Panc1 (cell line): Measurements from ENCODE around the gene TUFM. TPM values are rescaled to one million over a fixed set of nuclear protein-coding genes. Genes with fewer than 3 reads are reported as not detected.

Source experiments
- ATAC-seq: fragments of 200-7000 bp; cut with Tn5 transposase; 2 replicates; pipeline ENCODE4 v1.9.1; 2020; ENCODE audit warnings: mild to moderate bottlenecking, moderate library complexity
- BruUV-seq: library from RNA; stranded (reverse); fragments of 400-500 nt; replicated peaks from 2 replicates; lab custom pipeline; 2021; lab: Mats Ljungman, UMichigan
- CTCF ChIA-PET: fragments of 300-600 bp; sonication (Branson Sonifier 250); formaldehyde crosslinking; loops from one replicate; lab custom pipeline; 2022; ENCODE audit warnings: antibody characterized with exemption; lab: Charles Lee
- POLR2A ChIA-PET: fragments of 300-600 bp; sonication (Branson Sonifier 250); formaldehyde crosslinking; loops from one replicate; lab custom pipeline; 2022; ENCODE audit warnings: antibody characterized with exemption; lab: Charles Lee
- DNase-seq: peaks from one replicate; pipeline ENCODE4 v3.0.0-alpha.2; 2010; ENCODE audit warnings: low read depth, low spot score
- H3K27ac ChIP-seq: 2 replicates; pipeline ENCODE4 v1.5.1; 2011; ENCODE audit warnings: mild to moderate bottlenecking, low read length, inconsistent platforms
- H3K27me3 ChIP-seq: fragments of 200-500 bp; sonication (Bioruptor generic); 2 replicates; pipeline ENCODE4 v1.6.0; 2014; ENCODE audit warnings: low read length, inconsistent platforms; ENCODE audit not compliant: control insufficient read depth, insufficient read depth
- H3K36me3 ChIP-seq: fragments of 200-500 bp; sonication (Bioruptor generic); 2 replicates; pipeline ENCODE4 v1.5.1; 2014; ENCODE audit warnings: inconsistent platforms, mild to moderate bottlenecking, low read length, moderate library complexity; ENCODE audit not compliant: control insufficient read depth, insufficient read depth
- H3K4me1 ChIP-seq: 2 replicates; pipeline ENCODE4 v1.5.1; 2011; ENCODE audit warnings: inconsistent platforms, mild to moderate bottlenecking, low read length, moderate library complexity; ENCODE audit not compliant: control insufficient read depth, insufficient read depth
- H3K4me3 ChIP-seq, 2 experiments: 2 replicates each; pipeline ENCODE4 v1.5.1; 2011 to 2012; ENCODE audit warnings: low read depth in 2 of 2, low read length in 2 of 2, mild to moderate bottlenecking in 2 of 2, inconsistent platforms in 1 of 2, moderate library complexity in 1 of 2
- H3K9me3 ChIP-seq: fragments of 200-500 bp; sonication (Bioruptor generic); 2 replicates; pipeline ENCODE4 v1.5.1; 2014; ENCODE audit warnings: low read depth, mild to moderate bottlenecking, inconsistent platforms, low read length, moderate library complexity; ENCODE audit not compliant: control insufficient read depth, insufficient read depth
- CTCF ChIP-seq: fragments of 450-650 bp; IDR thresholded peaks from 2 replicates; pipeline ENCODE4 v1.5.1; 2017; ENCODE audit warnings: mild to moderate bottlenecking
- POLR2AphosphoS5 ChIP-seq: IDR thresholded peaks from 2 replicates; pipeline ENCODE4 v1.6.1; 2012; ENCODE audit warnings: mild to moderate bottlenecking, low read depth, low read length, moderate library complexity
- REST ChIP-seq, 2 experiments: IDR thresholded peaks; 2 replicates each; pipeline ENCODE4 v1.6.1; 2011 to 2012; ENCODE audit warnings: low read depth in 2 of 2, control low read depth in 1 of 2, low read length in 1 of 2, mild to moderate bottlenecking in 1 of 2, moderate library complexity in 1 of 2; ENCODE audit not compliant: insufficient read depth in 1 of 2
- SIN3A ChIP-seq: IDR thresholded peaks from 2 replicates; pipeline ENCODE4 v1.6.1; 2012; ENCODE audit warnings: low read depth, mild to moderate bottlenecking, low read length, moderate library complexity, borderline replicate concordance; ENCODE audit not compliant: insufficient read depth
- TCF7L2 ChIP-seq: IDR thresholded peaks from 2 replicates; pipeline ENCODE4 v1.6.1; 2011; ENCODE audit warnings: mild to moderate bottlenecking, low read depth, low read length, inconsistent platforms
- in situ Hi-C: cut with HindIII; loops from 2 replicates; pipeline ENCODE4 v1.10.0; 2016; ENCODE audit warnings: low sequenced_read_pairs, low pct_unique_long_range_greater_than_20kb
- intact Hi-C: fragments of 100-400 bp; cut with micrococcal nuclease; formaldehyde crosslinking; loops from one replicate; pipeline ENCODE4 v1.10.0; 2022; ENCODE audit not compliant: unreplicated experiment
- total RNA-seq: library from RNA; stranded (reverse); gene quantifications from one replicate; pipeline ENCODE4 v1.2.1, GENCODE V29; 2021; ENCODE audit not compliant: unreplicated experiment

TUFM gene
- total RNA-seq, 1 experiment from 2014 or later, result 231 TPM

GRCh38 chr16:28837672-28838557, 8.2 kb downstream of the TUFM start:
- H3K4me3 ChIP-seq, result no peak overlapping the region
- in situ Hi-C loops, result no loop called here
- DNase-seq (no peak), ATAC-seq (no peak)
- ChIA-PET POLR2A (interaction anchor here (0.6 kb wide), 1 partner anchor 10 kb away, joined by 9 read pairs; no protein-coding TSS in a partner anchor), CTCF (no interaction called here)
- H3K4me1 ChIP-seq, result no peaks in the 10 kb centered on the region
- no peaks in the 10 kb centered on the region for H3K9me3 ChIP-seq
- TF ChIP-seq POLR2AphosphoS5 (peak; percentile 17; the same call in 1 of the 2 replicates), REST (IDR thresholded peaks at IDR 0.05; ENCODE audit: insufficient read depth in 1 of 2, low read depth in 2 of 2, low read length in 1 of 2) (no peak)
- H3K27ac ChIP-seq, result no peak overlapping the region
- H3K36me3 ChIP-seq, result peaks cover 17% of the 10 kb centered on the region
- H3K27me3 ChIP-seq, result no peaks in the 10 kb centered on the region
- BruUV-seq, result no TSS peak
- intact Hi-C loops, result no loop called here

- Histone ChIP-seq H3K4me1 (no peaks in the 10 kb centered on the region), H3K4me3 (no peak overlapping the region), H3K9me3 (no peaks in the 10 kb centered on the region), H3K36me3 (peaks cover 29% of the 10 kb centered on the region), H3K27me3 (no peaks in the 10 kb centered on the region), H3K27ac (no peak overlapping the region)
- DNase-seq, result no peak
- intact Hi-C loops, result no loop called here
- CTCF ChIA-PET, result no interaction called here
- TSS peak; percentile 32 for BruUV-seq
- POLR2A ChIA-PET, result interaction anchor here (0.6 kb wide), 1 partner anchor 1219 kb away, joined by 3 read pairs; no protein-coding TSS in a partner anchor
- in situ Hi-C loops, result no loop called here
- no peak for TF ChIP-seq TCF7L2
- TF ChIP-seq SIN3A, result no peak
- TF ChIP-seq POLR2AphosphoS5, result no peak
- no peak for TF ChIP-seq REST (IDR thresholded peaks at IDR 0.05; ENCODE audit: insufficient read depth in 1 of 2, low read depth in 2 of 2, low read length in 1 of 2)
- TF ChIP-seq CTCF, result no peak
- ATAC-seq, result no peak
These were observed 9.4 kb downstream of the TUFM start for GRCh38 chr16:28836761-28837064.
